ENCODE data around the gene RBPJL.

RBPJL gene

GRCh38 chr20:45300961-45301360 lies 5.7 kb upstream of the RBPJL start:
- Histone ChIP-seq H2AFZ (ENCODE audit: low read length) (no peak overlapping the region), H3K4me3 (ENCODE audit: low read length) (no peak overlapping the region), H3K9me3 (replicated peaks; ENCODE audit: insufficient read depth, low read length) (no peaks in the 10 kb centered on the region), H3K4me1 (ENCODE audit: low read length) (no peaks in the 10 kb centered on the region), H3K27ac (ENCODE audit: low read length) (no peak overlapping the region), H3K4me2 (ENCODE audit: low read depth, low read length) (no peak overlapping the region), H3K9ac (ENCODE audit: low read length) (no peak overlapping the region), H3K36me3 (replicated peaks; ENCODE audit: insufficient read depth, low read length) (no peaks in the 10 kb centered on the region), H3F3A (ENCODE audit: insufficient read depth, low read length) (no peaks in the 10 kb centered on the region), H3K9me2 (replicated peaks; ENCODE audit: insufficient read depth, low read length) (no peaks in the 10 kb centered on the region), H4K20me1 (ENCODE audit: insufficient read depth, low read length) (no peaks in the 10 kb centered on the region), H3K79me2 (ENCODE audit: low read length) (no peaks in the 10 kb centered on the region), H3K27me3 (replicated peaks; ENCODE audit: insufficient read depth, low read length) (peaks cover under 1% of the 10 kb centered on the region; the same call in 1 of the 2 replicates)
- DNase-seq = peak; percentile 27
- TF ChIP-seq EZH2phosphoT487 (IDR thresholded peaks at IDR 0.05; ENCODE audit: low read length) = no peak
- TF ChIP-seq, protein P1, sequence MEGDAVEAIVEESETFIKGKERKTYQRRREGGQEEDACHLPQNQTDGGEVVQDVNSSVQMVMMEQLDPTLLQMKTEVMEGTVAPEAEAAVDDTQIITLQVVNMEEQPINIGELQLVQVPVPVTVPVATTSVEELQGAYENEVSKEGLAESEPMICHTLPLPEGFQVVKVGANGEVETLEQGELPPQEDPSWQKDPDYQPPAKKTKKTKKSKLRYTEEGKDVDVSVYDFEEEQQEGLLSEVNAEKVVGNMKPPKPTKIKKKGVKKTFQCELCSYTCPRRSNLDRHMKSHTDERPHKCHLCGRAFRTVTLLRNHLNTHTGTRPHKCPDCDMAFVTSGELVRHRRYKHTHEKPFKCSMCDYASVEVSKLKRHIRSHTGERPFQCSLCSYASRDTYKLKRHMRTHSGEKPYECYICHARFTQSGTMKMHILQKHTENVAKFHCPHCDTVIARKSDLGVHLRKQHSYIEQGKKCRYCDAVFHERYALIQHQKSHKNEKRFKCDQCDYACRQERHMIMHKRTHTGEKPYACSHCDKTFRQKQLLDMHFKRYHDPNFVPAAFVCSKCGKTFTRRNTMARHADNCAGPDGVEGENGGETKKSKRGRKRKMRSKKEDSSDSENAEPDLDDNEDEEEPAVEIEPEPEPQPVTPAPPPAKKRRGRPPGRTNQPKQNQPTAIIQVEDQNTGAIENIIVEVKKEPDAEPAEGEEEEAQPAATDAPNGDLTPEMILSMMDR (IDR thresholded peaks at IDR 0.05; ENCODE audit: low read length) = peak; percentile 48

DNA sequence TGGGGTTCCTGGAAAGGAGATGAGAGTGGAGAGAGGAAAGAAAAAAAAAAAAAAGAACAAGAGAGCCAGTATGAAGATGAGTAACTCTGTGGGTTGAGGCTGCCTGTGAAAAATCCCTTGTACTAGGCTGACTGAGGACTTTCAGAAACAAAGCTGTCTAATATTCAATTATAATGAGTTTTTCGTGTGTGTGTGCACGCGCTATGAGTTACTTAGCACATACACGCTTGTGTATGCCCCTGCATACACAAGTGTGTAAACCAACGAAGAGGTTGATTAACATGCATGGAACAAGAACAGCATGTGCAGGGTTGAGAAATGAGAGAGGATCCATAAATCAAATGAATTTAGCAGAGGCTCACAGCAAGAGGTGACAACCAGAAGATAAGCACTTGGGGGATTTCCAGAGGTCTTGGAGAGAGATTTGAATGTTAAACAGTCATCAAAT lies 4.8 kb upstream of the RBPJL start:
- Histone ChIP-seq H3K9me3 (replicated peaks; ENCODE audit: insufficient read depth, low read length) (no peaks in the 10 kb centered on the region), H3K4me3 (ENCODE audit: low read length) (no peak overlapping the region), H4K20me1 (ENCODE audit: insufficient read depth, low read length) (no peaks in the 10 kb centered on the region), H3K9me2 (replicated peaks; ENCODE audit: insufficient read depth, low read length) (no peaks in the 10 kb centered on the region), H3K36me3 (replicated peaks; ENCODE audit: insufficient read depth, low read length) (no peaks in the 10 kb centered on the region), H3K27ac (ENCODE audit: low read length) (no peak overlapping the region), H3K4me2 (ENCODE audit: low read depth, low read length) (no peak overlapping the region), H3K27me3 (replicated peaks; ENCODE audit: insufficient read depth, low read length) (peaks cover 4% of the 10 kb centered on the region; the same call in 1 of the 2 replicates), H2AFZ (ENCODE audit: low read length) (no peak overlapping the region), H3K9ac (ENCODE audit: low read length) (no peak overlapping the region), H3K4me1 (ENCODE audit: low read length) (no peaks in the 10 kb centered on the region), H3F3A (ENCODE audit: insufficient read depth, low read length) (no peaks in the 10 kb centered on the region), H3K79me2 (ENCODE audit: low read length) (no peaks in the 10 kb centered on the region)
- no peak for DNase-seq
- TF ChIP-seq, protein P1 (IDR thresholded peaks at IDR 0.05; ENCODE audit: low read length) = no peak
- no peak for TF ChIP-seq EZH2phosphoT487 (IDR thresholded peaks at IDR 0.05; ENCODE audit: low read length)
- no peak for TF ChIP-seq EZH2 (optimal IDR thresholded peaks at IDR 0.05; ENCODE audit: low read depth, low read length)

DNA sequence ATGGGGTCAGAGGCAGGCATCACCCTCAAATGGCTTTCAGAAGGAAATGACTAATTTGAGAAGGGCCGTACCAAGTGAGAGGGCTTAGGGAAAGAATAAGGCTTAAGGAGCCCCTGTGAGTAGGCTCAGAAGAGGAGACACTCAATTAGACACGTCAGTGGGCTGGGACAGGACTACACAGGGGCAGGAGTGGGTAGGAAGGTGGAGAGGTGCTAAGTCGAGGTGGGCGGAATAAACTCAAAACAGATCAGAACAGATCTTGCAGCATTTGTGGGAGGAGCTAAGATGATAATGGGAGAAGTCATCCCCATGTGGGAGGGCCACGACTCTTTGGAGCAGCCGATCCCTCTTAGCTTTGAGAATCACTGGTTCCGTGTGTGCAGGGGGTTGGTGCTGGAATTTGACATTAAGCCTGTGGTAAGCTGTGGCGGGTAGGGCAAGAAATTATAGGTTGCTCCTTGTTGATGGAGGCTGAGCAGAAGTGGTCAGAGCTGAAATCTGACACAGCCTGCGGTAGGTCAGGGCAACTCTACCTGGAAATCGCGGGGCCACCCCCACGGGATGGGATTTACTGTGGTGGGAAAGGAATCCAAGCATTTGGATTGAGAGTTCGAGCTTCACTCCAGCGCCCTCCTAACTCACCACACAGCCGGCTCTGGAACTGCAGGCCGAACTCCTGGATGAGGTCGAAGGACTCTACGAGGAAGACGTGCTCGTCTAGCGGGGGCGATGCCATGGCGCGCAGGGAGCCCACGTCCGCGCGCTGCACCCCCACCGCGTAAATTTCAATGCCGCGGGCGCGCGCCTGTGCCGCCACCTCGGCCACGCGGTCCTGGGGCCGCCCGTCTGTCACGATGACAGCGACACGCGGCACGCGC lies 2.8 kb upstream of the RBPJL start:
- no peaks in the 10 kb centered on the region for H4K20me1 ChIP-seq (ENCODE audit: insufficient read depth, low read length)
- no peak overlapping the region for H3K9ac ChIP-seq (ENCODE audit: low read length)
- H3K27me3 ChIP-seq (replicated peaks; ENCODE audit: insufficient read depth, low read length) = peaks cover 4% of the 10 kb centered on the region; the same call in 1 of the 2 replicates
- H3K9me3 ChIP-seq (replicated peaks; ENCODE audit: insufficient read depth, low read length) = no peaks in the 10 kb centered on the region
- H3K79me2 ChIP-seq (ENCODE audit: low read length) = no peaks in the 10 kb centered on the region
- no peaks in the 10 kb centered on the region for H3K36me3 ChIP-seq (replicated peaks; ENCODE audit: insufficient read depth, low read length)
- H3K4me1 ChIP-seq (ENCODE audit: low read length) = no peaks in the 10 kb centered on the region
- no peak overlapping the region for H3K4me3 ChIP-seq (ENCODE audit: low read length)
- no peaks in the 10 kb centered on the region for H3F3A ChIP-seq (ENCODE audit: insufficient read depth, low read length)
- no peak overlapping the region for H3K27ac ChIP-seq (ENCODE audit: low read length)
- H3K4me2 ChIP-seq (ENCODE audit: low read depth, low read length) = no peak overlapping the region
- H2AFZ ChIP-seq (ENCODE audit: low read length) = no peak overlapping the region
- no peak for DNase-seq
- no peaks in the 10 kb centered on the region for H3K9me2 ChIP-seq (replicated peaks; ENCODE audit: insufficient read depth, low read length)
- TF ChIP-seq EZH2 (optimal IDR thresholded peaks at IDR 0.05; ENCODE audit: low read depth, low read length) (no peak), EZH2phosphoT487 (IDR thresholded peaks at IDR 0.05; ENCODE audit: low read length) (no peak)
- TF ChIP-seq, protein P1 (IDR thresholded peaks at IDR 0.05; ENCODE audit: low read length) = no peak

Measured in MM.1S (cell line).